ENCODE results near the gene OR2V1. TPM values are rescaled to one million over a fixed set of nuclear protein-coding genes. Genes with fewer than 3 reads are reported as not detected.
"Not testable (repeated sequence)": the region's sequence is repeated elsewhere in the genome, so short reads cannot be mapped to it uniquely, and the experiment has no call there.

Gene OR2V1
- total RNA-seq, 1 donor from 2014 or later = not detected

- H3K4me3 Mint-ChIP-seq = no peak overlapping the region
- no peak overlapping the region for H3K27ac Mint-ChIP-seq
- TF ChIP-seq CTCF (IDR thresholded peaks at IDR 0.05; ENCODE audit: unreplicated experiment) = no peak
- H3K36me3 Mint-ChIP-seq = no peaks in the 10 kb centered on the region
- DNase-seq (ENCODE audit: low spot score in 2 of 2, unreplicated experiment in 2 of 2) = no peak
- H3K4me1 Mint-ChIP-seq = no peaks in the 10 kb centered on the region
- H3K27me3 Mint-ChIP-seq (ENCODE audit: low read depth) = peaks cover 94% of the 10 kb centered on the region
- H3K9me3 Mint-ChIP-seq = no peaks in the 10 kb centered on the region
These were observed 10.7 kb downstream of the OR2V1 start for GRCh38 chr5:181120306-181120705.

GRCh38 chr5:181119105-181119504 lies 11.9 kb downstream of the OR2V1 start:
- no peak for DNase-seq (ENCODE audit: low spot score in 2 of 2, unreplicated experiment in 2 of 2)
- no peaks in the 10 kb centered on the region for H3K9me3 Mint-ChIP-seq
- H3K4me1 Mint-ChIP-seq = no peaks in the 10 kb centered on the region
- H3K36me3 Mint-ChIP-seq = no peaks in the 10 kb centered on the region
- TF ChIP-seq CTCF (IDR thresholded peaks at IDR 0.05; ENCODE audit: unreplicated experiment) = no peak
- H3K27me3 Mint-ChIP-seq (ENCODE audit: low read depth) = peaks cover 95% of the 10 kb centered on the region
- no peak overlapping the region for H3K4me3 Mint-ChIP-seq
- H3K27ac Mint-ChIP-seq = no peak overlapping the region

GRCh38 chr5:181118369-181118768 lies 12.6 kb downstream of the OR2V1 start:
- Mint-ChIP-seq H3K9me3 (no peaks in the 10 kb centered on the region), H3K27ac (no peak overlapping the region), H3K36me3 (no peaks in the 10 kb centered on the region), H3K27me3 (ENCODE audit: low read depth) (peaks cover 93% of the 10 kb centered on the region), H3K4me1 (no peaks in the 10 kb centered on the region), H3K4me3 (no peak overlapping the region)
- no peak for TF ChIP-seq CTCF (IDR thresholded peaks at IDR 0.05; ENCODE audit: unreplicated experiment)
- no peak for DNase-seq (ENCODE audit: low spot score in 2 of 2, unreplicated experiment in 2 of 2)

GRCh38 chr5:181114844-181115778 lies 15.9 kb downstream of the OR2V1 start:
- no peak for DNase-seq (ENCODE audit: low spot score in 2 of 2, unreplicated experiment in 2 of 2)
- Mint-ChIP-seq H3K4me1 (no peaks in the 10 kb centered on the region), H3K36me3 (no peaks in the 10 kb centered on the region), H3K9me3 (no peaks in the 10 kb centered on the region), H3K27ac (no peak overlapping the region), H3K4me3 (peak overlapping the region; percentile 40), H3K27me3 (ENCODE audit: low read depth) (peaks cover 96% of the 10 kb centered on the region)
- TF ChIP-seq CTCF (IDR thresholded peaks at IDR 0.05; ENCODE audit: unreplicated experiment) = no peak

- peaks cover 96% of the 10 kb centered on the region for H3K27me3 Mint-ChIP-seq (ENCODE audit: low read depth)
- peak overlapping the region; percentile 40 for H3K4me3 Mint-ChIP-seq
- H3K4me1 Mint-ChIP-seq = no peaks in the 10 kb centered on the region
- DNase-seq (ENCODE audit: low spot score in 2 of 2, unreplicated experiment in 2 of 2) = no peak
- no peaks in the 10 kb centered on the region for H3K36me3 Mint-ChIP-seq
- no peak overlapping the region for H3K27ac Mint-ChIP-seq
- H3K9me3 Mint-ChIP-seq = no peaks in the 10 kb centered on the region
- no peak for TF ChIP-seq CTCF (IDR thresholded peaks at IDR 0.05; ENCODE audit: unreplicated experiment)
These were observed 16.6 kb downstream of the OR2V1 start for GRCh38 chr5:181114284-181114843.

GRCh38 chr5:181113572-181113971 lies 17.4 kb downstream of the OR2V1 start:
- peaks cover 96% of the 10 kb centered on the region for H3K27me3 Mint-ChIP-seq (ENCODE audit: low read depth)
- not testable (repeated sequence) for H3K9me3 Mint-ChIP-seq; H3K4me3 Mint-ChIP-seq; H3K4me1 Mint-ChIP-seq; H3K27ac Mint-ChIP-seq; DNase-seq (ENCODE audit: low spot score in 2 of 2, unreplicated experiment in 2 of 2); H3K36me3 Mint-ChIP-seq

Measured in mesothelial cell of epicardium (in vitro differentiated cells).